GM21360 (cell line): ENCODE measurements around the gene CHCHD6.

Source experiments
- ATAC-seq: cut with Tn5 transposase; IDR thresholded peaks from one replicate; pipeline ENCODE4 v1.9.1; 2021; ENCODE audit warnings: mild to moderate bottlenecking, moderate library complexity; ENCODE audit not compliant: unreplicated experiment

The CHCHD6 gene

DNA sequence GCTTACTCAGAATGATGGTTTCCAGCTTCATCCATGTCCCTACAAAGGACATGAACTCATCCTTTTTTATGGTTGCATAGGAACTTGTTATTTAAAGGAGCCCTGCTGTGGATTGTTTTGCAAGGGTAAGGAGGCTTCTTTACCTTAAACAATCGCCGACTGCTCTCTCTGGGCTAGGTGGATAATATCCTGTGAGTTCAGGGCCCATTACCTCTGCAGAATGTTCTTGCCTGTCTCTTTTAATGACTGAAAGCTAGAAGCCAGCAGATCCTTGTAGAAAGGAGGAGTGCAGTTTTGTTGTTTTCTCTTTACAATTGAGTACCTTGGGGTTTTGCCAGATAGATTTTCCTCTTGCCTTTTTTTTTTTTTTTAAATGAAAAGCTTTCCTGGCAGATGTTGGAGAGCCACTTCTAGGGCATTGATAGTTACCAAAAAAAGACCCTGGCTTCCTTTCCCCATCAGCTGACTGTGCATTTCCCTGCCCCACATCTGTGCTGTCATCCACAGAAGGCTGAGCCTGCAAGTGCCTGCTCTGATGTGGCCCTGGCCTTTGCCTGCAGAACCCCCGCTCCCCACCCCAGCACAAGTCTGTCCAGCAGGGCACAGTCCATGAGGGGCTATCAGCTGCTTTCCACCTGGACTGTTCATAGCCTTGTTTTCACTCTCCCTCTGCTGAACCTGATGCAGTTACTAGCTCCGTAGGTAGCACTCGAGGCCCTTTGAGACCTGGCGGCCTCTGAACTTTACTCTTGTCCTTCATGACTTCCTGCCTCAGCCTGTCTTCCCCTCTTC is 113.1 kb downstream of the CHCHD6 start:
- no peak for ATAC-seq

- ATAC-seq, result no peak
Measured at GRCh38 chr3:126817781-126818180, 113.7 kb downstream of the CHCHD6 start.

GRCh38 chr3:126818400-126819095 is 114.5 kb downstream of the CHCHD6 start:
- no peak for ATAC-seq

DNA sequence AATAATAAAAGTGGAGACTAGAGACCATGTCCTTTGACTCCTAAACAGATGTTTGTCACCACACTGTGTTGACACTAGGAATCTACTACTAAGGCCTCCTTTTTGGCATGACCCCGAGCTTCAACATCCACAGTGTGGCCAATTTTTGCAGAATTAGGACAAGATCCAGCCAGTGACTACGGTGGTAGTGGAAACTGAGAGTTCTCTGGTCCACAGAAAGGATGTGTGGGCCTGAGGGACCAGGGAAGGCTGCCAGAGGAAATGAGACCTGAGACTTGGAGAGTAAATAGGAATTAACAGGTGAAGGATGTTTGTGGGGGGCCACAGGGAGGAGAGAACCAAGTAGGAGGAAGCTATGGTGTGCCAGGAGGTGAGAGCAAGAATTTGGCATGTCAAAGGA is 122.7 kb downstream of the CHCHD6 start:
- ATAC-seq, result no peak

GRCh38 chr3:126827121-126827520 is 123.1 kb downstream of the CHCHD6 start:
- ATAC-seq, result no peak

GRCh38 chr3:126828306-126828705 is 124.3 kb downstream of the CHCHD6 start:
- no peak for ATAC-seq

- ATAC-seq, result no peak
Measured at GRCh38 chr3:126832933-126833332, 128.9 kb downstream of the CHCHD6 start.

DNA sequence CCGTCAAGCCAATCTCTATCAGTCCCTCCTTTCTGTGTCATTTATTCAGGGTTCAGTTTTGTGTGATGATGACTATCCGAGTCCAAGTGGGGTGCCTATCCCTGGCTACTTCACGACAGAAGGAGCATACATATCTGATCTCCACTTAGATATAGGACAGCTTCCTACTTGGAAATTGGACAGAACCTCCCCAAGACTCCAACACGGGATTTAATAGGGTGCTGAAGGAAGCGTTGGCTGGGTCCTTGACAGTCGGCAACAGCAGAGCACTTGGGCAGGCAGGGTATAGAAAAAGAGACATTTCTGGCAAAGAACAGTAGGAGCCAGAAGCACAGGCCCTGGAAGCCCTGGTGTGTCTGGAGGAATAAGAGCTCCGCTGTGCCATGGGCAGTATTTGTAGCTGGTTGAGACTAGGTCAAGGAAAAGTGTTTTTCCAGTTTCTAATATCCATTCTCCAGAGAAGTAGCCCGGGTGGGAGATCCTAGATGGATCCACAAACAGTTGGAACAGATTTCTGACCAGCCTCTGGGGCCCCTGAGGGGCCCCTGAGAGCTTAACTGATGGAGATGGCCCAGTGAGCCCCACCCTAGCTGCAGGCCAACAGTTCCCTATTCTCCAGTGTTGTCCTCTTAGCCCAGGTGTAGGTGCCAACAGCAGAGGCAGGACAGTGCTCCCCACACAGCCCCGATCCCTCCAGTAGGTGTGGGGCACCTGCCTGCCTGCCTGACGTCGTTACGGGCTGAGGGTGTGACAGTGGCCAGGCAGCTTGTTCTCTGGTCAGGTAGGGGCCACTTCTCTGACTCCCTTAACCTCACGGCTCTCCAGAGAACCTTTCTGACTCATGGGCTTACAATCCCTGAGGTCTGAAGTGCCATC is 130.8 kb downstream of the CHCHD6 start:
- ATAC-seq, result no peak

- ATAC-seq, result no peak
Measured at GRCh38 chr3:126835472-126836219, 131.6 kb downstream of the CHCHD6 start.

- no peak for ATAC-seq
Measured at GRCh38 chr3:126836220-126836860, 132.3 kb downstream of the CHCHD6 start.

DNA sequence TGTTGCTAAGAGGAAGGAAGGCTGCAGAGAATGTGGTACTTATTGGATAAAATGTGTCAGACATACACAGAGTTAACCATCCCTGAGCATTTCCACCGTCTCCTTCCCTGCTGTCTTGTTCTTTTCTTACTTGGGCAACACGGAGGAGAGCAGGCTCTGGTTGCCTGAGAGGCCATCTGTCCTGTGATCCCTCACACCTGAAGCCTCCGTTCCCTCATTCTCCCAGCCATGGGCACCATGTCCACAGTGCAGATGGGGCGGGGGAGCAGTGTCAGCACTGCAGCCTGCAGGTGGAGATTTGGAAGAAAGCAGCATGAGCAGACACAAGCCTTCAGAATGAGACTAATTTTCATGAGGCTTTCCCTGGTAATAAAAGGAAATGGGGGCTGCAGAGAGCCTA is 133.7 kb downstream of the CHCHD6 start:
- ATAC-seq, result no peak

DNA sequence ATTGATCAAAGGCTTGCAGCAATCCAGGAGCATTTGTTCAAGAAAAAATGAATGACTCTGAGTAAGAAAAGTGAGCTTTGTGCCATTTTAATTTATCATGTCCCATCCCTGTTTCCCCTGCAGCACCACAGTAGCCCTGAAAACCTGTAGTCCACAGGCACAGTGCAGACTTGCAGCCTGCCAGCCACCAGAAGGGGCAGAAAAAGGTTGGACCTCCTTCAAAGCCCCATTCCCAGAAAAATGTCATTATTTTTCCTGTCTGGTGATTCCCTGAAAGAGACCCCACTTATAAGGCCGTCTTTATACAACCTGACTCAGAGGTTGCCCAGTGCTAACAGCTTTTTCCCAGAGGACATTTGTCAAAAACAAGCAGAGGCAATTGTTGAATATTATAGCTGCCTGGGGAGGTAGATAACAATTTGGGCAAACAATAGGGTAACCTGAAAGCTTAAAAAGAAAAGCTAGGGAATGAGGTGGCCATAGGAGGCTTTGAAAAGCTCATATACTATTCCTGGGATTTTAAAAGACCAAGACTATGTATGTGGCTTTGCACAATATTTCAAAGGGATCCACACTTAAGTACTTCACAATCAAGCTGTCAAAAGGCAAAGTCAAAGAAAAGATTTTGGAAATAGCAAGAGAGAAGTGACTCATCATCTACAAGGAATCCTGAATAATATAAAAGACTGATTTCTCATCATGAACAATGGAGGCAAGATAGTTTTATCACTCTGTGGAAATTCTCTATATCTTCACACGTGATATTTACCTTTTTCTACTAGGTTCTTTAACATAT is 142.1 kb downstream of the CHCHD6 start:
- no peak for ATAC-seq

- no peak for ATAC-seq
Measured at GRCh38 chr3:126847061-126847460, 143.0 kb downstream of the CHCHD6 start.

GRCh38 chr3:126848991-126849390 is 145.0 kb downstream of the CHCHD6 start:
- no peak for ATAC-seq

DNA sequence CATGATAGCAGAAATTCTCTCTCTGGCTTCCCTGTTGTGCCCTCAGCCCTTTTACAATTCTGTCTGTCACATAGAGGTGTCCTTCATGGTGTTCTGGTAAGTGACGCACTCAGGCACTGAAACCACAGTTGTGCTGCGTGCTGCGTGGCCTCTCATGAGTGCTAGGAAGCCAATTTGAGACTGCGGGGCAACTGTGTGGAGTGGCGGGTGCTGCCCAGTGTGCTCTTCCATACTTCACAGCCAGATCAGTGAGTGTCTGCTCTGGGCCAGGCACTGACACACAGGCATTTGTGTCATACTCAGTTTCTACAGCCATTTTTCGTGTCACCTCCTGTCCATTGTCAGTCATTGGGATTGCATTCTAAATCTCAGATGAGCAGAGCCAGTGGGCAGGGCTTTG is 145.7 kb downstream of the CHCHD6 start:
- ATAC-seq, result no peak

DNA sequence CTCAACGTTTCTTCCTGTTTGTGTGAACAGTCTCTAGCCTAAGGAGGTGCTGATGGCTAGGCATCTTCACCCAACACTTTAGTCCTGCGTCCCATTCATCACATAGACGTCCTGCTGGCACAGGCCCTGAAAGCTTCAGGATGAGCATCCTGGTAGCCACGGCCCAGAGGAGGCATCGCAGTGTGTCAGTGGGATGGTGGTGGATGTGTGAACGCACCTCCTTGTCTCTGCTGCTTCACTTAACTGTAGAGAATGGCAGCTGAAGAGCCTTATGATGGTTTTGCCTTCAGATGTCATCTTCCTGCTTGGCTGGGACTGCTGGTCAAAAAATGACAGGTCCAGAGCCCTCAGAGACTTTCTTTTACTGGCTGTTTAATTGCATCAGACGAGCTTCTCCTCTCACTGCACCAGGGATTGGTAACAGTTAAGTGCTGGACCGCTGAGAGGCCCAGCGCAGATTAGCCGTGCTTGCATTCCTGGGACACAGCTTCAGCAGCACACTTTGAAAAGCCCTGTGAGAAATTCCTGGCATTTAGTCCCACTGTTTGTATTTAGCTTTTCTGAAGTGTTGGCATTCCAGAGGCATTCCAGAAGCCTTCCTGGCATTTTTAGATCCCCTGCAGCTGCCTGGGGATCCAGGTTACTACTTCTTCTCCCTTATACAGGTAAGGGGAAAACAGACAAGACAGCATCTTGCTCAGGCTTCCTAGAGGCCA is 146.5 kb downstream of the CHCHD6 start:
- no peak for ATAC-seq

- ATAC-seq, result no peak
Measured at GRCh38 chr3:126851382-126851781, 147.3 kb downstream of the CHCHD6 start.

DNA sequence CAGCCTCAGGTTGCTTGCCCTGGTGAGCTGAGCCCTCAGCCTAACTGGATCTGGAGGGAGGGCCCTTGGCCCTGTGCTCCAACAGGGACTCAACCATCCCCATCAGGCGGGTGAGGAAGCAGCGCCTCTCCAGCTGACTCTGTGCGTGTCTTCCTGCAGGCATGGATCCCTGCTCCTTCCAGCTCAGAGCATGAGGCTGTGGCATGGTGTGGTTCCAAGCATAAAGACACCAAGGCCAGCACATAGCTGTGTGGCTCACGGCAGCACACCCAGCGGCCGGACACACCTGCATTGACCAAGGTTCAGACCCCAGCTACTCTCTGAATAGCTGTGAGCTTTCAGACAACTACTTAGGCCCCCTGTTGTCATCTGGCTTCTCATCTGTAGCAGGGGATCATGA is 147.9 kb downstream of the CHCHD6 start:
- ATAC-seq, result no peak

DNA sequence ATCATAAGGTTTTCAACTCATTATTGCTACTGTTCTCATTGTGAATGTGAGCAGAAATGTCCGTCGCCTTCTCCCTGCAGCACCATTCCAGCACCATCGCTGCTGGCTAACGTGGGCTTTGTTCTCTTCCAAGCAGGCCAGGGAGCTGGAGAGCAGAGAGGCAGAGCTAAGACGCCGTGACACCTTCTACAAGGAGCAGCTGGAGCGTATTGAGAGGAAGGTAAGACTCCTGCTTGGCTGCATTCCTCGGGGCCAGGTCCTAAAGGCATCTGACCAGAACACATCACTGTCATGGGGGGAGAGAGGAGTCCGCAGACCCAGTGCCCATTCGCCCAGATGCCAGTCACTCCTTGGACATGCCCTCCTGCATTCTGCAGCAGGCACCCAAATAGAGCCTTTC is 148.5 kb downstream of the CHCHD6 start:
- ATAC-seq, result no peak
